ENCODE measurements around the gene TMEM39B.
"Not testable (repeated sequence)": the region's sequence is repeated elsewhere in the genome, so short reads cannot be mapped to it uniquely, and the experiment has no call there.

Gene TMEM39B

DNA sequence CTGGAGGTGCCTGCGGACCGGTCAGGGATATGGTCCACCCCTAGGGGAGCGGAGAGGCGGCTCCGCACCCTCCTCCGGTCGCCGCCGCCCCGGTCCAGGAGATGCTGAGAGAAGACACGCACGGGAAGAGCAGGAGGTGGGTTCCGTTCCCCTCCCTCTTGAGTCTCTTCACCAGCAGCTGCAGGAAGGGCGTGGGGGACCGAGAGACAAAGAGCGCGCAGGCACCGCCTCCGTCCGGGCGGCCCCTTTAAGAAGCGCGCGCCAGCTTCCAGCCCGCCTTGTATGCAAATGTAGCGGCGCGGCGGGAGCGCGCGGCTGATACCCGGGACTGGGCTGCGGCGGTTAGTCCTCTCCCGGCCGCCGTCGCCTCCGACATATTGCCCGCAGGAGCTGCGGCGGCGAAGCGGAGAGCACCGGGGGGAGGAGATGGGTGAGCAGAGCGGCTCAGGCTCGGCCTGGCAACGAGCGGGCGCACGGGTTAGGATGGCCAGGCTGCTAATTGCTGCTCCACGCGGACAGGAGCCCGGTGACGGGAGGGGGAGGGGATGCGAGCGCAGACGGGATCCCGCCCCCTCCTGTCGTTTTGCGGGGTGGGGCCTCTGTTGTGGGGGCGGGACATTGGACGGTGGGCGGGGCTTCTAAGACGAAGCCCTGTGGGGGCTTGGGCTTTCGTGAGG is at the start of gene TMEM39B:
TSS of gene TMEM39B (plus strand) at position 318 of the 677 bp plus-strand sequence. CDS start at position 427, 109 bp downstream.
- no peak for FAIRE-seq

DNA sequence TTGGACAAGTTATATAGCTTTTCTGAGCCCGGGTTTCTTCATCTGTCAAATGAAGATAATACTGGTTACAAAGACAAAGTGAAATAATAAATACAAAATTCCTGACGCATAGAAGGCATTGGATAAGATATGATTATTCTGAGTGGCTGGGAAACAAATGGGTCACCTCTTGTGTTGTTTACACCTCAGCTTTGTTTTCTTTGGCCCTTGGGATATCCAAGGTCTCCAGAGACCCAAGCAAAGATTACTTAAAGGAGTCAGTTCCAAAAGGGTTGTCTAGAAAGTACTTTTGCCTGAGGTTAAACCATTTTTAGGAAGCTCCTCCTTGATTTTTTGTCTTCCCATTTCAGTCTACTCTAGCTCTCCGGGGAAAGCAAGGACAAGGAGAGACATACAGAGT is 49.4 kb upstream of the TMEM39B start:
- FAIRE-seq: no peak

DNA sequence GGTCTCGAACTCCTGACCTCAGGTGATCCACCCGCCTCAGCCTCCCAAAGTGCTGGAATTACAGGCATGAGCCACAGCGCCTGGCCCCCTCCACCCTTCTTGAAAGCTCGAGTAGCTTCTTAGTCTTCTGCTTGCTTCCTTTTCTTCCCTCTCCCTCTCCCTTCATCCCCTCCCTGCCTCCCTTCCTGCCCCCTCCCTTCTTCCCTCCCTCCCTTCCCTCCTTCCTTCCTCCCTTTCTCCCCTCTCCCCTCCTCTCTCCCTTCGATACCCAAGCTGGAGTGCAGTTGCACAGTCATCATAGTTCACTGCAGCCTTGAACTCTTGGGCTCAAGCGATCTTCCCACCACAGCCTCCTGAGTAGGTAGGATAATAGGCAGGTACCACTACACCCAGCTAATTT is 47.2 kb upstream of the TMEM39B start:
- no peak for FAIRE-seq

DNA sequence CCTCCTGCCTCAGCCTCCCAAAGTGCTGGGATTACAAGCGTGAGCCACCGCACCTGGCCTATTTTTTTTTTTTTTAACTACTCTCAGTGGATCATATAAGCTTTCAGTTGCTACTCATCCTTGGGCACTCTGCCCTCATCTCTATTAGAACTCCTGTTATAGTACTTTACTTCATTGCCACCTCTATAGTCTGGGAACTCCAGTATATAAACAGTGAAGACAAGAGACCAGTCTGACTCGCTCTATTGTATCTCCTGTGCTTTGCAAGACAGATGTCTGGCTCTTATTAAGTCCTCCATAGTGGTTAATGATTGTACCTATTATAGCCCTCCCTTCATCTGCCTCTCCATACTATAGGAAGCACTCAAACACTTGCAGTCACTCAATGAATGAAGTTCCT is 44.0 kb upstream of the TMEM39B start:
- no peak for FAIRE-seq

DNA sequence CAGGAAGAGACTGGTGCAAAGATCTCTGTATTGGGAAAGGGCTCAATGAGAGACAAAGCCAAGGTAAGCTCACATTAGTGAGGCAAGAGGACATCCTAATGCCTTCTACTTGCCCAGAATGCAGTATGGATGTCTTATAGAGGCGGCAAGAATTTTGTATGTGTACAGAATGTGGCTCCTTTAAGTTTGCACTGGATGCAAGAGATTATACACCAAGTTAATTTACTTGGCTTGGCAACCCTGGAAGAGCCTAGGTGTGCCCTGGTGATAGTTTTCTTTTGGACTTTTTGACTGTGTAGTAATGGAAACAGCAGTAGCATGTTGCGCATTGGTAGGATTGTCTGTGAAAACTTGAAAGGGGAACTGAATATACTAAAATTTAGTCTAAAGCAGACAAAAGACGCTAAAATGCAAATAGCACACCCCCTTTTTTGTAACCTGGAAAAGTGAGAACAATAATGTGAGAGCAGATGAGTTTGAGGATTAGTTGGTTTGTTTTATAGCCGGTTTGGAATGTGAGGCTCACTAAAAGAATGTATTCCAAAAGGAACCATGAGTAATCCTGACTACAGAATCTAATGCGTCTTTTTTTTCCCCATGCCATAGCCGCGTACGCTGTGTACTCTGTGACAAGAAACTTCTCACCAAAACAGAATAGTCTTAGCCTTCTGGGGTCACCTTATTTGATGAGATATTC is 41.0 kb upstream of the TMEM39B start:
- FAIRE-seq: no peak

DNA sequence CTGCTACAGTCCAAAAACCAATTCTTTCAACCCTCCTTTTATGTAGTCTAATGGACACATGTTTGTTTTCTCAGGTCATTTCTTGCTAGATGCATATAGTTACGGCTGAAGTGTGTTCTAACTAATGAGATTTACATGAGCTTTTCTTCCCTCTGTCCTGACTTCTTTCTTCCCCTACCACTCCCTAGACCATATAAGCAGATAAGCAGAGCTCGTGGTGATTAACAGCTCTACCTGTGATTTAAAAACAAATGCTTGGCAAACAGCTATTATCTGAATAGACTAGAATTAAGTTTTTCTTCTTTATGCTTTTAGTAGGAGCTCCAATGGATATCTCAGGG is 40.5 kb upstream of the TMEM39B start:
- FAIRE-seq: no peak

DNA sequence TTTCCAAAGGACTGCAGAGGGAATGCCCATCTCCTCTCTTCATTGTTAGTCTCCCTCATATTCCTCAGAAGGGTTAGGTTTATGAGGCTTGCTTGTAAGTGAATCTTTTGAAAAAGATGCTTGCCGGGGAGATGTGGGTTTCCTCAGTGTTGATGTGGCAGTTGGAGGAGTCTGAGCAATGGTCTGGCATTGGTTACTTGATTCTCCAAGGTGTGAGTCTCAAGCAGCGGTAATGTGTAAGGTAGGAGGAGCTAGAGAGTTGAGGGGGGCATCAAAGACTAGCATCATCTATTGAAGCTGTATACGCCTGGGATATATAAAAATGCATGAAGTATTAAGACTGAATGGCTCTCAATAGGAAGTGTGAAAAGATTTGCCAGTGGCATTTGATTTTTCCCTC is 37.6 kb upstream of the TMEM39B start:
- no peak for FAIRE-seq

DNA sequence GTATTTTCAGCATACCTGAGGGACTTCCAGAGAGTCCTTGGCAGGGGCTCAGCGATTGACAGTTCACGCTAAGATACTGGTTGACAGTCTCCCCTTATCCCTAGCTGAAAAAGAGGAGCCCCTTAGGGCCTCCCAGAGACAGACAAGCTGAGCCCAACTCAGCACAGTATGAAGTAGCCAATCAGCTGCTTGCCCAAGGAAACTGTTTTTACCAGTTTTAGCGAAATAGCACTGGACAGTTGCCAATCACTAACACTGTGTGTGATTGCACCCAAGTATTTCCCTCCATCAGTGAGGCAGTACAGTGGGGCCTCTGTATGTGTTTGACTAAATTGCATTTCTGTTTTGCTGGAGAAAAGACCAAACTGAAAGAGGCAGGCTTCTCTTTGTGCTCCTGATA is 32.0 kb upstream of the TMEM39B start:
- no peak for FAIRE-seq

DNA sequence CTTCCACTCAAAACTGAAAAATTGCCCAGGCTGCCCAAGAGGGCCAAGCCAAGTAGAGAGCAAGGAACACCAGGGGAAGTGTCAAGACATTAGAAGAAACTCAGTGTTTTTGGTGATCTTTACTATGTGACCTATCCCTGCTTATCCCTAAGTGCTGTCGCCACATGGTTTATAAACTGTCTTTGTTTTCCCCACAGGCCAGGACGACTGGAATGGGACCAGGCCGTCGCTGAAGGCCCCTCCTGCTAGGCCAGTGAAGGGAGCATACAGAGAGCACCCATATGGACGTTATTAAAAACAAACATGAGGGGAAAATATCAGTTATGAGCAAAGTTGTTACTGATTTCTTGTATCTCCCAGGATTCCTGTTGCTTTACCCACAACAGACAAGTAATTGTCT is 30.4 kb upstream of the TMEM39B start:
- no peak for FAIRE-seq

DNA sequence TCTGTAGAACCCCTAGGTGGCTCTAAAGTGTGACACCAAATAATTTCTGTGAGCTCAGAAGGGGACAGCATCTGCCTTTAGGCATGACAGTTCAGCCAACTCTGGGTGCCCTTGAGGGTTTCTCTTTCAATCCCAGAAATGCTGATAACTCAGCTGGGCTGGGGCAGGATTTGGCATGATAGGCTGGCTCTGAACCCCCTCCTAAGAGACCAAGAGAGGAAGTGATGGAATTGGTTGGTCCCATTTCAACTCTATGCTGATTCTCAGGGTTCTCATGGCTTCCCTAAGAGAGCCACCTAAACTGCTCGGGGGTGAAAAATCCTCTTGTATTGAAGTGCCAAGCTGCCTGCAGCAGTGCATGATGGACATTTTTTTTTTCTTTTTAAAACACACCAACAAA is 28.5 kb upstream of the TMEM39B start:
- FAIRE-seq: no peak

DNA sequence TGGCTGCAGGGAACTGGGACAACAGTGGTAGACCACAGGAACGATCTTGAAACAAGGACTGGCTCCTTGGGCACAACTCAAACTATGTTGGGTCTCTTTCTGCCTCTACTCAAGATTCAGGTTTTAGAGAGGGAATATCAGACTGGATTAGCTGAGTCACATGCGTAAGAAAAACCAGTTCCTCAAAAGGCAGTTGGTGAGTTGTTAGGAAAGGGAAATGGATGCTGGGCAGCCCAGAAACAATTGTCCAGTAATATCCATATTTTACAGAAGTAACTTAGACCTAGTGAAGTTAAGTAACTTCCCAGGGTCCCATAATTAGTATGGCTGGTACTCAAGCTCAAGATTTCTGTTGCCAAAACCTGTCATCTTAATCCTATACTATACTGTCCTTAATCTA is 27.0 kb upstream of the TMEM39B start:
- FAIRE-seq: no peak

DNA sequence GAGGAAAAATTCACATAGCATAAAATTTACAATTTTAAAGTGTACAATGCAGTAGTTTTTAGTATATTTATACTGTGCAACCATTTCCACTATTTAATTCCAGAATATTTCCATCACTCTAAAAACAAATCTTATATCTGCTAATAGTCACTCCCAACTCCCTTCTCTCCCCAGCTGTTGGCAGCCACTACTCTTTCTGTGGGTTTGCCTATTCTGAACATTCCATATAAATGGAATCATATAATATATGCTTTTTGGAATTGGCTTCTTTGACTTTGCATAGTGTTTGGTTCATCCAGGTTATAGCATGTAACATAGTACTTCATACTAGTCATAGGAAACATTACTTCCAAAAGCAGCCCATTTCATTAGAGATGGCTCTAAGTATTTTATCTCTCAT is 25.0 kb upstream of the TMEM39B start:
- no peak for FAIRE-seq

DNA sequence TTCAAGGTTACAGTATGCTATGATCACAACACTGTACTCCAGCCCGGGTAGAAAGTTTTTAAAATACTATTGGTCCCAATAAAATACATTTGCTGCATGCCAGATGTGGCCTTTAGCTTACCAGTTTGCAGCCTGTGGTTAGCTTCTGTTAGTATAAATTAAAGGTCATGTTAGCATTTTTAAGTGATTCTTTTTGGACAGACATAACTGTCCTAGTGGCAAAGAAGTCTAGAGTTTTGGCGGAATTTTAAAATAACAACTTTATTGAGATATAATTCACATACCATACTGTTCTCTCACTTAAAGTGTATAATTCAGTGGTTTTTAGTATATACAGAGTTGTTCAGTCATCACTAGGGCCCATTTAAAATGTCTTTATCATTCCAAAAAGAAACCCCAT is 24.3 kb upstream of the TMEM39B start:
- FAIRE-seq: no peak

DNA sequence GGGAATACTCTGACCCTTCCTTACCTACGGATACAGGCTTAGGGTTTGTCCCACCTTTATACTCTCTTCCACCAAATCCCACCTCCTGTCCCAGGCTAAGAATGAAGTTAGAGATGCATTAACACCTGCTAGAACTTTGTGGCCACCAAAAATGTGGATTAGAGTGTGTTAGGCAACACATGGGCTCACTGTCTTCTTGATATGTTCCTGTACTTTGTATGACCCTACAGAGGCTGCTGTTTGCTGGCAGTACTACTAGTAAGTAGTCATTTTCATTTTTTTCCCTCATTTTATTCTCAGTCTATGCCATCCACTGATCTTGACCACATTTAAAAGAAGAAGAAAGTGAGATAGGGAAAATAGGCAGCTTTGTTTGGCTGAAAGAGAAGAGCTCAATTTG is 21.0 kb upstream of the TMEM39B start:
- no peak for FAIRE-seq

DNA sequence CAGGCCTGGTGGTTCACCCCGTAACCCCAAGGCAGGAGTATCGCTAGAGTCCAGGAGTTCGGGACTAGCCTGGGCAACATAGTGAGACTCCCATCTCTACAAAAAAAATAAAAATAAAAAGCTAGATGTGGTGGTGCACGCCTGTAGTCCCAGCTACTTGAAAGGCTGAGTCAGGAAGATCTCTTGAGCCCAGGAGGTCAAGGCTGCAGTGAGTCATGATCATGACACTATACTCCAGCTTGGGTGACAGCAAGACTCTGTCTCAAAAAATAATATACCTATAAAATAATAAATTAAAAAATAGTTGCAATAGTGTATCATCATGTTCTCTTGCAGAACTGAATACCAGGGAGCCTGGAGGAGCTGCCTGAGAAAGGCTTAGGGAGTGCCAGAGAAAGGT is 19.9 kb upstream of the TMEM39B start:
- FAIRE-seq: no peak

DNA sequence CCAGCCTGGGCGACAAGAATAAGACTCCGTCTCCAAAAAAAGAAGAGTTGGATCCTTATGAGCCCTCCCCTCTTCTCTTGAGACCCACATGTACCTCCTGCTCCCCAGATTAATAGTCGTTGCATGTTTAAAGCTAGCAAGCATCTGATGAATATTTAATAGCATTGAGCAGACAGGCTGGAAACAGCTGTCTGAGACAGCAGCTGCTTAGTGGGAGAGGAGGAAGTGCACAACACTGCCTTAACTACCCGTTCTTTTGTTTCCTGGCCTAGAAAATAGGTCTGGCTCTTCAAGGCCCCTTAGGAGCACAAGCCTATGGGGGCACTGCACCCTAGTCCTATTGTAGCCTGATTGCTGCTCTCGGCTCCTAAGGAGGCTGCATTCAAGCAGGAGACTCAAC is 17.3 kb upstream of the TMEM39B start:
- FAIRE-seq: no peak

DNA sequence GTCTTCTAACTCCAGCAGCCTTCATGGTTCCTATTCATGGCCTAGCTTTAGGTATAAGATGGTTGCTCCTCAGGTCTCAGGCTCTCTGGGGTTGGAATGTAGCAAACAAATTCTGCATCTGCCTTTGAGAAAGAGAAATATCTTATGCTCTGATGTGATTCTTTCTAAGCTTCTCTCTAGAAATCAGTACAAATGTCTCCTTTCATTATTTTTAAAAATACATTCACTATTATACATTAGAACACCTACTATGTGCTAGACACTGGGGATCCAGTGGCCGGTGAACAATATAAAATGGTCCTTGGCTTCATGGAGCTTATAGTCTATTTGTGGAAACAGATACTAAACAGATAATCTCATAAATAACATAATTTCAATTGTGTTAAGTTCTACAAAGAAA is 16.1 kb upstream of the TMEM39B start:
- FAIRE-seq: no peak

DNA sequence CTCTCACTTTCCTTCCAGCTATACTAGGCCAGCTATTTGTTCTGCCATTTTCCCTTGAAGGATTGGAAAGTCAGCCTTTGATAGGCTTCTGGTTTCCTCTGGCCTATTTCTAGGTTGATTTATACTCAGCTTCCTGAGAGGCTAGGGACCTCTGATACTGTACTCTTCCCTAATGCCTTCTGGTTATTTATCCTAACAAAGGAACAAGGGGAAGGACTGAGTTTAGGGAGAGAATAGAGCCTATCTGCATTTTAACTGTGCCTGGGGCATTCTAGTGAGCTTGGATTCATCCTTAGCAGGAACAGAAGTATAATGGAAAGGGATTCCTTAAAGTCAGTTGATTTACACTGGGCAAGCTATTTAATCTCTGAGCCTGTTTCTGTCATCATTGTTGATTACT is 11.8 kb upstream of the TMEM39B start:
- no peak for FAIRE-seq

DNA sequence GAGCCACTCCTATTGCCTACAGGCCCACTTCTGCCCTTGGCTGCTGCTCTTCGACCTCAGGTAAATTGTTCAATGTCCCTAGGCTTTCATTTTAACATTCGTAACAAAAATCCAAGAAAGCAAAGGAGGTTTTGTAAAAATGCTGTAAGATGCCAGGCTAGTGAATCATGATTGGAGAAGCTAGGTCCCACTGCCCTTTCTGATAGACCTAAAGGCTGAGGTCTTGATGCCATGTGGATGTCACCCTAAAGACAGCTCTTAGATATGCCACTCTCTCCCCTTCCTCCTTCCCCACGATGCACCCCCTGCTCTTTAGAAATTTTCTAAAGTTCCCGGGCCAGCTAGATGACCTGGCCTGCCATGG is 9.9 kb upstream of the TMEM39B start:
- no peak for FAIRE-seq

DNA sequence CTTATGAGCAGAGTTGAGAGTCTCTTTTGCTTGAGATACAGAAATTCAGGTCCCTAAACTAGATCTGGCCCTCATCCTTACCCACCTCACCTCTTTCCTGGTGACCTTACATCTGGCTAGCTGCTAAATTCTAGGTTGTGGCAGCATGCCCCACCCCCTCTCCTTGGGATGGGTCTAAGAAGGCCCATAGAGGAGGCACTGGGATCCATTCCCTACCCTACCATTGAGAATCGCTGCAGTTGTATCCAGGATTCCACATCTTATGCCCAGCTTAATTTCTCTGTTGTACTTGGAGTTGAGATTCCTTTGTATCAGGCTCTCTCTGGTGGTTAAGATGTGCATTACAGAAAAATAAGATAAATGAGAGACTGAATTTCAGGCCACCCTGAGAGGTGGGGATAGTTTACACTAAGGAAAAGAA is 9.5 kb upstream of the TMEM39B start:
- FAIRE-seq: no peak

DNA sequence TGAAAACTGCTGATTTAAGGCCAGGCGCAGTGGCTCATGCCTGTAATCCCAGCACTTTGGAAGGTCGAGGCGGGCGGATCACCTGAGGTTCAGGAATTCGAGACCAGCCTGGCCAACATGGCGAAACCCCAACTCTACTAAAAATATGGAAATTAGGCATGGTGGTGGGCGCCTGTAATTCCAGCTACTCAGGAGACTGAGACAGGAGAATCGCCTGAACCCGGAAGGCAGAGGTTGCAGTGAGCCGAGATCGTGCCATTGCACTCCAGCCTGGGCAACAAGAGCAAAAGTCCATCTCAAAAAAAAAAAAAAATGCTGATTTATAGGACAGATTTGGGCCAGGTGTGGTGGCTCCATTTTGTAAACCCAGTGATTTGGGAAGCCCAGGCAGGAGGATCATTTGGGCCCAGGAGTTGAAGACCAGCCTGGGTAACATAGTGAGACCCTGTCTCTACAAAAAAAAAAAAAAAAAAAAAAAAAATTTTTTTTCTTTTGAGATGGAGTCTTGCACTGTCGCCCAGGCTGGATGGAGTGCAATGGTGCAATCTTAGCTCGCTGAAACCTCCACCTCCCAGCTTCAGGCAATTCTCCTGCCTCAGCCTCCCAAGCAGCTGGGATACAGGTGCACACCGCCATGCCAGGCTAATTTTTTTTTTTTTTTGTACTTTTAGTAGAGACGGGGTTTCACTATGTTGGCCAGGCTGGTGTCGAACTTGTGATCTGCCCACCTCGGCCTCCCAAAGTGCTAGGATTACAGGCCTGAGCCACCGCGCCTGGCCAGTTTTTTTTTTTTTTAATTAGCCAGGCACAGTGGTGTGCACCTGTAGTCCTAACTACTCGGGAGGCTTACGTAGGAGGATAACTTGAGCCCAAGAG is 6.9 kb upstream of the TMEM39B start:
- not testable (repeated sequence) for FAIRE-seq

DNA sequence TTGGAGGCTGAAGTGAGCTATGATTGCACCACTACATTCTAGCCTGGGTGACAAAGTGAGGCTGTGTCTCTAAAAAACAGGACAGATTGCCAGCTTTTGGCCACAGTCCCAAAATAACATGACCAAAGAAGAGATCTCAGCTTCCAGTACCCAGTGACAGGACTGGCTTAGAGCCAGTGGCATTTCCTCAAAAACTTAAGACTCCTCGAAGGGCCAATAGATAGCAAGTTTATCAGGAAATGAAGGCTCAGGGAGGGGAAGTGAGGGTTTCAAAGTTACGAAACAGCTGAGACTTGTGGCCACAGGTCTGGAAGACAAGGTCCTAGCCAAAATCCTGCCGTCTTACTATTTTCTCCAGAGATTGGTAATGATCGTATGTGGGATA is 6.3 kb upstream of the TMEM39B start:
- FAIRE-seq: no peak

DNA sequence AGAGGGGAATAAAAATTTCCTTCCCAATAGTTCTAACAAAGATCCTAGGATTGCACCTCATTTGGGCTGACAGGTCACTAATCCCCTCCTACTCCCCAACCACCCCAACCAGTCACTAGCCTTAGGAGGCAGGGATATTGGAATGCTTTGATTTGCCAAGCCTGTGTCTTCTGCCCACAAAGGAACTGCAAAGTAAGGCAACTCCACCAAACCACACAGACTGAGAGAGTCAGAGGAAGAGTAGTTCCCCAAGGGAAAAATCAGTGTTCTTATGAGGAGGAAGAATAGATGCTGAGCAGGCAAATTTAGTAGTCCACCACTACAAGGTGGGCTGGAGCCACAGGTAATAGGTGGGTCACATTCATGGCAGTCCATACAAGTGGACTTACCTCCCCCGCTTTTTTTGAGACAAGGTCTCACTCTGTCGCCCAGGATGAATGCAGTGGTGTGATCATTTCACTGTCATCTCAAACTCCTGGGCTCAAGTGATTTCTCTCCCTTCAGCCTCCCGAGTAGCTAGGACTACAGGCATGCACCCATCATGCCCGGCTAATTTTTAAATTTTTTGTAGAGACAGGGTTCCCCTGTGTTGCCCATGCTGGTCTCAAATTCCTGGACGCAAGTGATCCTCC is 3.7 kb upstream of the TMEM39B start:
- FAIRE-seq: no peak

Measured in endometrium (tissue), 2 donors.